GM06990 (cell line): ENCODE measurements around the gene DUOX1.
"Not testable (repeated sequence)": the region's sequence is repeated elsewhere in the genome, so short reads cannot be mapped to it uniquely, and the experiment has no call there.

Experiments
- DNase-seq: peaks from one replicate; pipeline ENCODE4 v3.0.0-alpha.2; 2011; ENCODE audit not compliant: insufficient read length; ENCODE audit errors: extremely low read depth
- H3K27me3 ChIP-seq: replicated peaks from 2 replicates; pipeline ENCODE4 v1.6.0; 2011; ENCODE audit warnings: low read length; ENCODE audit not compliant: control insufficient read depth, insufficient read depth
- H3K36me3 ChIP-seq: 2 replicates; pipeline ENCODE4 v1.5.1; 2011; ENCODE audit warnings: low read length; ENCODE audit not compliant: control insufficient read depth, insufficient read depth
- H3K4me3 ChIP-seq: replicated peaks from 2 replicates; pipeline ENCODE4 v1.5.1; 2011; ENCODE audit warnings: low read depth, mild to moderate bottlenecking, control low read depth, low read length
- TF ChIP-seq, protein P1 (sequence below): IDR thresholded peaks from 2 replicates; pipeline ENCODE4 v1.5.1; 2011; ENCODE audit warnings: low read length, control low read depth, mild to moderate bottlenecking, inconsistent platforms; ENCODE audit not compliant: insufficient read depth, poor library complexity, severe bottlenecking

Gene DUOX1

GRCh38 chr15:45100884-45101625 lies 28.7 kb upstream of the DUOX1 start:
- no peaks in the 10 kb centered on the region; the same call in none of the 2 replicates for H3K27me3 ChIP-seq
- no peaks in the 10 kb centered on the region for H3K36me3 ChIP-seq
- no peak for DNase-seq
- TF ChIP-seq, protein P1, sequence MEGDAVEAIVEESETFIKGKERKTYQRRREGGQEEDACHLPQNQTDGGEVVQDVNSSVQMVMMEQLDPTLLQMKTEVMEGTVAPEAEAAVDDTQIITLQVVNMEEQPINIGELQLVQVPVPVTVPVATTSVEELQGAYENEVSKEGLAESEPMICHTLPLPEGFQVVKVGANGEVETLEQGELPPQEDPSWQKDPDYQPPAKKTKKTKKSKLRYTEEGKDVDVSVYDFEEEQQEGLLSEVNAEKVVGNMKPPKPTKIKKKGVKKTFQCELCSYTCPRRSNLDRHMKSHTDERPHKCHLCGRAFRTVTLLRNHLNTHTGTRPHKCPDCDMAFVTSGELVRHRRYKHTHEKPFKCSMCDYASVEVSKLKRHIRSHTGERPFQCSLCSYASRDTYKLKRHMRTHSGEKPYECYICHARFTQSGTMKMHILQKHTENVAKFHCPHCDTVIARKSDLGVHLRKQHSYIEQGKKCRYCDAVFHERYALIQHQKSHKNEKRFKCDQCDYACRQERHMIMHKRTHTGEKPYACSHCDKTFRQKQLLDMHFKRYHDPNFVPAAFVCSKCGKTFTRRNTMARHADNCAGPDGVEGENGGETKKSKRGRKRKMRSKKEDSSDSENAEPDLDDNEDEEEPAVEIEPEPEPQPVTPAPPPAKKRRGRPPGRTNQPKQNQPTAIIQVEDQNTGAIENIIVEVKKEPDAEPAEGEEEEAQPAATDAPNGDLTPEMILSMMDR = no peak
- H3K4me3 ChIP-seq = no peak overlapping the region

GRCh38 chr15:45101749-45102148 lies 28.0 kb upstream of the DUOX1 start:
- Histone ChIP-seq H3K36me3 (no peaks in the 10 kb centered on the region), H3K27me3 (no peaks in the 10 kb centered on the region; the same call in none of the 2 replicates), H3K4me3 (no peak overlapping the region)
- TF ChIP-seq, protein P1 = no peak
- no peak for DNase-seq

DNA sequence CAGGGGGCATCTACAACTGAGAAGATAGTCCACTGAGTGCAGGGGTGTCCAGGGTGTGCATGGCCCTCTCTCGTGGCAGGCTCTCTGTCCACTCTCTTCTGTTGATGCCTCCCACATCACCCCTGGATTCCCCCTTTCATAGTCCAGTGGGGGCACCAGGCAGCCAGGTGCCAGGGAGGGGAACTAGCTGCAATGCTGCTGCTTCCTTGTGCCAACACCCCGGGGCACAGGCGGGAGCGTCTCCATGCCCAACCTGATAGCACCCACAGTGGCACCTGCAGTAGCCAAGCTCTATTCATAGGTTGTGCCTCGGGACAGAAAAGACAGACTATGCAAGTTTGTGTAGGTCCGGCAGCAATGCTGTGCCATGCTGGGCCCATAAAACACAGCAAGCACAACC lies 27.6 kb upstream of the DUOX1 start:
- no peak for DNase-seq
- H3K4me3 ChIP-seq = no peak overlapping the region
- H3K27me3 ChIP-seq = no peaks in the 10 kb centered on the region; the same call in none of the 2 replicates
- TF ChIP-seq, protein P1 = no peak
- no peaks in the 10 kb centered on the region for H3K36me3 ChIP-seq

DNA sequence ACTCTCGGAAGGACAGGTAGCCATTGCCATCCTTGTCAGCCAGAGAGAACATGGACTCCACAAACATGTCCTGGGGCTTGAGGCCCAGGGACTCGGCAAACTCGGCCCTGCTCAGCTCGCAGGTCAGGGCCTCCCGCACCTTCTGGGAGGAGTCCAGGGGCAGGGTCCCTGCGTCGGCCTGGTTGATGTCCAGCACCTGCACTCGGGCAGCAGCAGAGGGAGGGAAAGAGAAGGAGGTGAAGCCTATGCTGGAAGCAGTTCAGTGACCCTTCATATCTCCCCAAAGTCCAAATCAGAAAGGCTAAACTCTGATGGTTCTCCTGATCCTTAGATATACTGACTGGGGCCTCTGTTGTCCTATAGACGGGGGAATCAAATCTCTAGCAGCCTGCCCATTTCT lies 25.6 kb upstream of the DUOX1 start:
- not testable (repeated sequence) for H3K27me3 ChIP-seq, H3K36me3 ChIP-seq, DNase-seq, H3K4me3 ChIP-seq

- Histone ChIP-seq H3K36me3 (no peaks in the 10 kb centered on the region), H3K27me3 (peaks cover 1% of the 10 kb centered on the region), H3K4me3 (no peak overlapping the region)
- TF ChIP-seq, protein P1 = no peak
- no peak for DNase-seq
Measured at GRCh38 chr15:45105586-45105985, 24.2 kb upstream of the DUOX1 start.

DNA sequence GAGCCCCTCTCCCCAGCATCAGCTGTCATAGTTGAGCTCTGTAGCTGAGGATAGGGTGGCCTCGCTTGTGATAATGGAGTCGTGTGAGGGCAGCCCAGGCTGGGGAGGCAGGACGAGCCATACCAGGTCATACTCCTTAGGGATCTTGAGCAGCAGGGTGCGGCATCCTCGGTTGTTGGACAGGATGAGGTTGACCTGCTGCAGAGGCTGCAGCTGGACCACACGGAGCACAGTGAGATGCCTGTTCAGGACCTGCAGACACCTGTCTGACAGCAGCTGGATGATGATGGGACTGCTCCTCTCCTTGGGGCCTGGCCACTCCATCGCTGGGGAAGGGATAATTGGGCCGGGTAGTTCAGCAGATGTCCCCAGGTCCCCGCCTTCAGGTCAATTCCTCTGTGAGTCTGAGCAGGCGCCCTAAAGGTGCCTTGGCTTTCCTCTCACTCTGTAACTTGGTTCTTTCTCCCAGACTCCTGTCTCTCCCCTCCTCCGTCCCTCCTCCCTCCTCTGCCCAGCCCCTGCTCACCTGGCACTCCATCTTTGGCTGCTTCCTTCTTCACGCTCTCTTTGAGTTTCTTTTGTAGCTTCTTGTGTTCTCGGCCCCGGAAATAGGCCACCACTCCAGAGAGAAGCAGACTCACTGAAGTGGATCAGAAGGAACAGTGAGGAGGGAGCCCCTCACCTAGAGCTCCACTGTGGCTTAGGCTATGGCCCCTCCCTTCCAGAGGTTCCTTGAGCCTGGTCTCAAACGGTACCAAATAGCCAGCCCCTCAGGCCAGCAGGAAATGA lies 23.6 kb upstream of the DUOX1 start:
- Histone ChIP-seq H3K27me3 (peaks cover 1% of the 10 kb centered on the region), H3K36me3 (no peaks in the 10 kb centered on the region), H3K4me3 (no peak overlapping the region)
- no peak for DNase-seq
- TF ChIP-seq, protein P1 = no peak
